Activated CD8-positive, alpha-beta memory T cell treated with anti-CD3 and anti-CD28 coated beads for 4 hours (primary cell): Measurements from ENCODE around the gene NUDT3.
"Not testable (repeated sequence)": the region's sequence is repeated elsewhere in the genome, so short reads cannot be mapped to it uniquely, and the experiment has no call there.

ENCODE experiments used
- DNase-seq, 2 donors: peaks; one replicate each; pipeline ENCODE4 v3.0.0-alpha.2; 2020; ENCODE audit warnings: low read depth in 2 of 2

Gene NUDT3

GRCh38 chr6:34259529-34260069 is 132.9 kb downstream of the NUDT3 start:
- no peak for DNase-seq

GRCh38 chr6:34252395-34252794 is 140.1 kb downstream of the NUDT3 start:
- not testable (repeated sequence) for DNase-seq

GRCh38 chr6:34249469-34250261 is 142.8 kb downstream of the NUDT3 start:
- DNase-seq: no peak

- peak; percentile 93 for DNase-seq
Observed at GRCh38 chr6:34248727-34249468, 143.6 kb downstream of the NUDT3 start, which contains the start of gene SMIM29. TSS of gene SMIM29 (minus strand) at chr6:34249006. CDS start at chr6:34247791, 1,215 bp downstream.

GRCh38 chr6:34248198-34248726 is 144.2 kb downstream of the NUDT3 start:
- no peak for DNase-seq

GRCh38 chr6:34247481-34248197 is 144.8 kb downstream of the NUDT3 start:
- DNase-seq: no peak

- DNase-seq: no peak
Observed at GRCh38 chr6:34246563-34247391, 145.7 kb downstream of the NUDT3 start.

GRCh38 chr6:34246249-34246562 is 146.3 kb downstream of the NUDT3 start:
- DNase-seq: no peak

GRCh38 chr6:34245761-34246140 is 146.7 kb downstream of the NUDT3 start:
- not testable (repeated sequence) for DNase-seq

GRCh38 chr6:34245032-34245760 is 147.3 kb downstream of the NUDT3 start:
- not testable (repeated sequence) for DNase-seq

GRCh38 chr6:34243901-34244884 is 148.3 kb downstream of the NUDT3 start:
- peak; percentile 44 to 49 for DNase-seq

GRCh38 chr6:34243131-34243771 is 149.2 kb downstream of the NUDT3 start:
- DNase-seq: no peak

- no peak for DNase-seq
Observed at GRCh38 chr6:34242252-34243130, 150.0 kb downstream of the NUDT3 start.

GRCh38 chr6:34241351-34242215 is 150.9 kb downstream of the NUDT3 start:
- DNase-seq: no peak

- no peak for DNase-seq
Observed at GRCh38 chr6:34240329-34241248, 151.9 kb downstream of the NUDT3 start.

- DNase-seq: no peak
Observed at GRCh38 chr6:34239893-34240292, 152.6 kb downstream of the NUDT3 start.
